Neural crest cell (in vitro differentiated cells): ENCODE results near the gene NPAS4. TPM values are rescaled to one million over a fixed set of nuclear protein-coding genes. Genes with fewer than 3 reads are reported as not detected.

Source experiments
- DNase-seq: peaks from one replicate; pipeline ENCODE4 v3.0.0; 2021; ENCODE audit warnings: low read depth, mixed read lengths, low spot score
- H3K27ac Mint-ChIP-seq: one replicate; pipeline ENCODE4 v1.8.0; 2021; ENCODE audit warnings: mild to moderate bottlenecking, mixed read lengths; ENCODE audit not compliant: unreplicated experiment
- H3K27me3 Mint-ChIP-seq: 2 replicates; pipeline ENCODE4 v1.8.0; 2021; ENCODE audit warnings: low read depth, mild to moderate bottlenecking, mixed read lengths
- H3K36me3 Mint-ChIP-seq: 2 replicates; pipeline ENCODE4 v1.8.0; 2021; ENCODE audit warnings: low read depth, mild to moderate bottlenecking, mixed read lengths
- H3K4me1 Mint-ChIP-seq: 2 replicates; pipeline ENCODE4 v1.8.0; 2021; ENCODE audit warnings: mixed read lengths
- H3K4me3 Mint-ChIP-seq: one replicate; pipeline ENCODE4 v1.8.0; 2021; ENCODE audit warnings: mild to moderate bottlenecking, mixed read lengths
- H3K9me3 Mint-ChIP-seq: 2 replicates; pipeline ENCODE4 v1.8.0; 2021; ENCODE audit warnings: mixed read lengths
- total RNA-seq: library from RNA; stranded (reverse); gene quantifications from 2 replicates; pipeline ENCODE4 v1.2.1, GENCODE V29; 2021
- TF ChIP-seq, protein P1 (sequence below): fragments of 200-600 bp; sonication (generic); conservative IDR thresholded peaks from 2 replicates; pipeline ENCODE4 v1.5.0; 2021; ENCODE audit warnings: antibody characterized with exemption, mild to moderate bottlenecking

The NPAS4 gene
- total RNA-seq, 1 donor from 2014 or later, result 0.63 TPM

DNA sequence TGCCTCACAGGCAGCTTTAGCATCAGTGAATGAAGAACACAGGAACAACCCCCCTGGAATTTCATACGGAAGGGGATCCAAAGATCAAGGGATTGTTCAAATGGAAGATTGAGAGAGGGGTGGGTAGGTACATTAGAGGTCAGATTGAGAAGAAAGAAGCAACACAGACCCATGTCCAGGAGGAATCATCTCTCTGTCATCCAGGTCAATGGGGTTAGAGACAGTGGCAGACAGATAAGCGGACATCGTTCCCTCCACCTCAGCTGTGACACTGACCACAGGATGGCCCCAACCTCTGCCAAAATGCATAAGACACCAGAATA is 1.9 kb upstream of the NPAS4 start:
- peaks cover 30% of the 10 kb centered on the region for H3K4me1 Mint-ChIP-seq
- H3K4me3 Mint-ChIP-seq, result peak overlapping the region; percentile 42
- H3K27ac Mint-ChIP-seq, result no peak overlapping the region
- no peaks in the 10 kb centered on the region for H3K9me3 Mint-ChIP-seq
- no peak for DNase-seq
- TF ChIP-seq, protein P1, sequence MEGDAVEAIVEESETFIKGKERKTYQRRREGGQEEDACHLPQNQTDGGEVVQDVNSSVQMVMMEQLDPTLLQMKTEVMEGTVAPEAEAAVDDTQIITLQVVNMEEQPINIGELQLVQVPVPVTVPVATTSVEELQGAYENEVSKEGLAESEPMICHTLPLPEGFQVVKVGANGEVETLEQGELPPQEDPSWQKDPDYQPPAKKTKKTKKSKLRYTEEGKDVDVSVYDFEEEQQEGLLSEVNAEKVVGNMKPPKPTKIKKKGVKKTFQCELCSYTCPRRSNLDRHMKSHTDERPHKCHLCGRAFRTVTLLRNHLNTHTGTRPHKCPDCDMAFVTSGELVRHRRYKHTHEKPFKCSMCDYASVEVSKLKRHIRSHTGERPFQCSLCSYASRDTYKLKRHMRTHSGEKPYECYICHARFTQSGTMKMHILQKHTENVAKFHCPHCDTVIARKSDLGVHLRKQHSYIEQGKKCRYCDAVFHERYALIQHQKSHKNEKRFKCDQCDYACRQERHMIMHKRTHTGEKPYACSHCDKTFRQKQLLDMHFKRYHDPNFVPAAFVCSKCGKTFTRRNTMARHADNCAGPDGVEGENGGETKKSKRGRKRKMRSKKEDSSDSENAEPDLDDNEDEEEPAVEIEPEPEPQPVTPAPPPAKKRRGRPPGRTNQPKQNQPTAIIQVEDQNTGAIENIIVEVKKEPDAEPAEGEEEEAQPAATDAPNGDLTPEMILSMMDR, result no peak
- peaks cover 68% of the 10 kb centered on the region for H3K27me3 Mint-ChIP-seq
- H3K36me3 Mint-ChIP-seq, result peaks cover 2% of the 10 kb centered on the region

DNA sequence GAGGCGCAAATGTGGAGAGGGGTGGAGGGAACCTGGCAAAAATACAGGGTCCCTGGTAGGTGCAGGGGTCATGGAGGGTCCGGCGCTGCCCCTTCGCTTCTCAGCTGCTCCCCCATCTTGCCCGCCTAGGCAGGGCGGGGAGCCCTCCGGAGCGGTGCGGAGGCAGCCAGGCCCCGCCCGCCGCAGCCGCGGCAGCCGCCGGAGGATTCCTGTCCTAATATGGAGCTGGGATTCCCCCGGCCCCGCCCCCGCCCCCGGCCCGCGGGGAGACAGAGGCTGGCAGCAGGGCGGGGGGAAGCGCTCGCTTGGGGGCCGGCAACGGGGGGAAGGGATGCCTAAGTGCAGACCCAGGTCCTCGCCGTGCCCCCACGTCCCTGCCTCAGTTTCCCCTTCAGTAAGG is 1.0 kb upstream of the NPAS4 start:
- peaks cover 65% of the 10 kb centered on the region for H3K27me3 Mint-ChIP-seq
- no peak overlapping the region for H3K27ac Mint-ChIP-seq
- DNase-seq, result no peak
- TF ChIP-seq, protein P1, result no peak
- H3K9me3 Mint-ChIP-seq, result no peaks in the 10 kb centered on the region
- peaks cover 30% of the 10 kb centered on the region for H3K4me1 Mint-ChIP-seq
- H3K4me3 Mint-ChIP-seq, result no peak overlapping the region
- H3K36me3 Mint-ChIP-seq, result peaks cover 2% of the 10 kb centered on the region

- H3K4me1 Mint-ChIP-seq, result peaks cover 30% of the 10 kb centered on the region
- H3K4me3 Mint-ChIP-seq, result no peak overlapping the region
- peaks cover 2% of the 10 kb centered on the region for H3K36me3 Mint-ChIP-seq
- H3K27ac Mint-ChIP-seq, result no peak overlapping the region
- DNase-seq, result peak; percentile 98
- TF ChIP-seq, protein P1, result no peak
- no peaks in the 10 kb centered on the region for H3K9me3 Mint-ChIP-seq
- H3K27me3 Mint-ChIP-seq, result peaks cover 53% of the 10 kb centered on the region
These were observed 814 bp downstream of the NPAS4 start for GRCh38 chr11:66421492-66422205.

DNA sequence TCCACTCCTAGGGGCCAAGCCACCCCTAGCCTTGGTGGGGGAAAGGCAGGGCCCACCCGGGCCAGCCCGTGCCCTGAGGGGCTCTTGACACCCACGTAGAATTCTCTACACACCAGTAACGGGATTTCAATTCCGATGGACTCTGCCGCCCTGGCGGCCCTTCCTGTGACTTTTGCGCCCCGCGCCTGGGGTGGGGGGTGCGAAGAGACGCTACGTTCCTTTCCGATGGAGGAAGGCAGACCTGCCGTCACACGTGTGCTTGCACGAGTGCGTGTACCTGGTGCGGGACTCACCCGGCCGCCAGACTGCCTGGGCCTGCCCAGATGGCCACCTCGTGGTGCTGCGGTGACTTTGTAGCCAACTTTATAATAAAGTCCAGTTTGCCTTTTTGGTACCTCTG is 5.5 kb downstream of the NPAS4 start:
- H3K36me3 Mint-ChIP-seq, result peaks cover 2% of the 10 kb centered on the region
- H3K9me3 Mint-ChIP-seq, result no peaks in the 10 kb centered on the region
- peaks cover 4% of the 10 kb centered on the region for H3K4me1 Mint-ChIP-seq
- TF ChIP-seq, protein P1, result no peak
- no peak overlapping the region for H3K4me3 Mint-ChIP-seq
- peaks cover 11% of the 10 kb centered on the region for H3K27me3 Mint-ChIP-seq
- no peak overlapping the region for H3K27ac Mint-ChIP-seq
- DNase-seq, result no peak

GRCh38 chr11:66428933-66429332 is 8.1 kb downstream of the NPAS4 start:
- H3K4me3 Mint-ChIP-seq, result no peak overlapping the region
- H3K4me1 Mint-ChIP-seq, result no peaks in the 10 kb centered on the region
- TF ChIP-seq, protein P1, result no peak
- no peak overlapping the region for H3K27ac Mint-ChIP-seq
- no peaks in the 10 kb centered on the region for H3K27me3 Mint-ChIP-seq
- no peak for DNase-seq
- H3K9me3 Mint-ChIP-seq, result no peaks in the 10 kb centered on the region
- H3K36me3 Mint-ChIP-seq, result no peaks in the 10 kb centered on the region
